MM.1S (cell line): ENCODE data around the gene SNRNP70.
"Not testable (repeated sequence)": the region's sequence is repeated elsewhere in the genome, so short reads cannot be mapped to it uniquely, and the experiment has no call there.

ENCODE experiments used
- DNase-seq: peaks from one replicate; pipeline ENCODE4 v3.0.0-alpha.2; 2015
- H2AFZ ChIP-seq: fragments of 300-600 bp; sonication (generic); 2 replicates; pipeline ENCODE4 v1.6.0; 2016; ENCODE audit warnings: antibody characterized with exemption, low read length
- H3F3A ChIP-seq: fragments of 300-600 bp; sonication (generic); 2 replicates; pipeline ENCODE4 v1.6.1; 2016; ENCODE audit warnings: mild to moderate bottlenecking, antibody characterized with exemption, low read length, moderate library complexity, mixed read lengths; ENCODE audit not compliant: insufficient read depth
- H3K27ac ChIP-seq: fragments of 300-600 bp; sonication (generic); 2 replicates; pipeline ENCODE4 v1.5.1; 2016; ENCODE audit warnings: mild to moderate bottlenecking, low read length
- H3K27me3 ChIP-seq: fragments of 300-600 bp; sonication (generic); replicated peaks from 2 replicates; pipeline ENCODE4 v1.6.0; 2016; ENCODE audit warnings: low read length; ENCODE audit not compliant: insufficient read depth
- H3K36me3 ChIP-seq: fragments of 300-600 bp; sonication (generic); replicated peaks from 2 replicates; pipeline ENCODE4 v1.6.1; 2016; ENCODE audit warnings: mild to moderate bottlenecking, low read length, mixed read lengths; ENCODE audit not compliant: insufficient read depth
- H3K4me1 ChIP-seq: fragments of 300-600 bp; sonication (generic); 2 replicates; pipeline ENCODE4 v1.6.1; 2016; ENCODE audit warnings: low read length, mixed read lengths
- H3K4me2 ChIP-seq: fragments of 300-600 bp; sonication (generic); 2 replicates; pipeline ENCODE4 v1.6.0; 2016; ENCODE audit warnings: low read depth, low read length
- H3K4me3 ChIP-seq: fragments of 300-600 bp; sonication (generic); 2 replicates; pipeline ENCODE4 v1.5.1; 2016; ENCODE audit warnings: low read length, mixed read lengths
- H3K79me2 ChIP-seq: fragments of 300-600 bp; sonication (generic); 2 replicates; pipeline ENCODE4 v1.6.1; 2016; ENCODE audit warnings: mixed run types, low read length, mixed read lengths
- H3K9ac ChIP-seq: fragments of 300-600 bp; sonication (generic); 2 replicates; pipeline ENCODE4 v1.6.1; 2016; ENCODE audit warnings: low read length, mixed read lengths
- H3K9me2 ChIP-seq: fragments of 300-600 bp; sonication (generic); replicated peaks from 2 replicates; pipeline ENCODE4 v1.6.1; 2016; ENCODE audit warnings: mild to moderate bottlenecking, low read length, mixed read lengths; ENCODE audit not compliant: insufficient read depth
- H3K9me3 ChIP-seq: fragments of 300-600 bp; sonication (generic); replicated peaks from 2 replicates; pipeline ENCODE4 v1.6.1; 2016; ENCODE audit warnings: mild to moderate bottlenecking, low read length, mixed read lengths; ENCODE audit not compliant: insufficient read depth
- H4K20me1 ChIP-seq: fragments of 300-600 bp; sonication (generic); 2 replicates; pipeline ENCODE4 v1.6.1; 2016; ENCODE audit warnings: mild to moderate bottlenecking, low read length, moderate library complexity, mixed read lengths; ENCODE audit not compliant: insufficient read depth
- CTCF ChIP-seq: fragments of 300-600 bp; sonication (generic); IDR thresholded peaks from 2 replicates; pipeline ENCODE4 v1.5.1; 2016; ENCODE audit warnings: antibody characterized with exemption, low read length, mixed read lengths
- EZH2 ChIP-seq: fragments of 300-600 bp; sonication (generic); optimal IDR thresholded peaks from 2 replicates; pipeline ENCODE3; 2017; ENCODE audit warnings: low read depth, mild to moderate bottlenecking, antibody characterized with exemption, low read length, mixed read lengths
- EZH2phosphoT487 ChIP-seq: fragments of 300-600 bp; sonication (generic); IDR thresholded peaks from 2 replicates; pipeline ENCODE4 v1.6.1; 2018; ENCODE audit warnings: antibody characterized with exemption, low read length

Gene SNRNP70

GRCh38 chr19:49042177-49042576, 43.1 kb upstream of the SNRNP70 start:
- no peaks in the 10 kb centered on the region for H3F3A ChIP-seq
- DNase-seq: no peak
- no peaks in the 10 kb centered on the region for H3K4me1 ChIP-seq
- no peaks in the 10 kb centered on the region for H3K36me3 ChIP-seq
- H3K9me3 ChIP-seq: no peaks in the 10 kb centered on the region
- H3K79me2 ChIP-seq: no peaks in the 10 kb centered on the region
- H4K20me1 ChIP-seq: no peaks in the 10 kb centered on the region
- no peak overlapping the region for H3K9ac ChIP-seq
- no peak for TF ChIP-seq EZH2phosphoT487
- no peak for TF ChIP-seq CTCF
- TF ChIP-seq EZH2: no peak
- H3K4me3 ChIP-seq: no peak overlapping the region
- no peaks in the 10 kb centered on the region for H3K9me2 ChIP-seq
- no peak overlapping the region for H2AFZ ChIP-seq
- no peak overlapping the region for H3K27ac ChIP-seq
- no peak overlapping the region for H3K4me2 ChIP-seq
- peaks cover 28% of the 10 kb centered on the region for H3K27me3 ChIP-seq

- not testable (repeated sequence) for H3K9me2 ChIP-seq, H2AFZ ChIP-seq, H3K36me3 ChIP-seq, H3K27ac ChIP-seq, H3K9ac ChIP-seq, DNase-seq, H3K79me2 ChIP-seq, H3K4me3 ChIP-seq, H3K4me2 ChIP-seq, H3K9me3 ChIP-seq, H3F3A ChIP-seq, H4K20me1 ChIP-seq, H3K4me1 ChIP-seq
- peaks cover 28% of the 10 kb centered on the region for H3K27me3 ChIP-seq
Observed at GRCh38 chr19:49042666-49043065, 42.6 kb upstream of the SNRNP70 start.

GRCh38 chr19:49043548-49043947, 41.7 kb upstream of the SNRNP70 start, which contains the start of gene CGB5:
Gene CGB5, plus strand, starts transcription at chr19:49043848. Its CDS starts 362 bp downstream, at chr19:49044210.
- H3K4me1 ChIP-seq, H3K9me2 ChIP-seq, H2AFZ ChIP-seq, H3K36me3 ChIP-seq, H3F3A ChIP-seq, H3K27ac ChIP-seq, H3K9ac ChIP-seq, H3K79me2 ChIP-seq, H3K4me2 ChIP-seq, DNase-seq, H4K20me1 ChIP-seq, H3K9me3 ChIP-seq, H3K4me3 ChIP-seq: not testable (repeated sequence)
- peaks cover 27% of the 10 kb centered on the region for H3K27me3 ChIP-seq

- H3K4me3 ChIP-seq, H2AFZ ChIP-seq, H3K36me3 ChIP-seq, H3K9ac ChIP-seq, H3K4me2 ChIP-seq, H3F3A ChIP-seq, H3K4me1 ChIP-seq, H3K9me3 ChIP-seq, H3K79me2 ChIP-seq, H3K27ac ChIP-seq, H3K9me2 ChIP-seq, DNase-seq, H4K20me1 ChIP-seq: not testable (repeated sequence)
- peaks cover 25% of the 10 kb centered on the region for H3K27me3 ChIP-seq
Observed at GRCh38 chr19:49049011-49049410, 36.2 kb upstream of the SNRNP70 start, which contains the start of gene CGB8. Gene CGB8, minus strand, starts transcription at chr19:49049111. Its CDS starts 372 bp downstream, at chr19:49048739.

- H3F3A ChIP-seq, H3K9me3 ChIP-seq, H2AFZ ChIP-seq, H4K20me1 ChIP-seq, H3K36me3 ChIP-seq, H3K9ac ChIP-seq, DNase-seq, H3K4me2 ChIP-seq, H3K9me2 ChIP-seq, H3K79me2 ChIP-seq, H3K4me3 ChIP-seq, H3K4me1 ChIP-seq, H3K27ac ChIP-seq: not testable (repeated sequence)
- peaks cover 25% of the 10 kb centered on the region for H3K27me3 ChIP-seq
Observed at GRCh38 chr19:49049834-49050233, 35.4 kb upstream of the SNRNP70 start.

- not testable (repeated sequence) for H3K79me2 ChIP-seq, H3K9me3 ChIP-seq, H3K4me3 ChIP-seq, H3K9ac ChIP-seq, H3K27ac ChIP-seq, H4K20me1 ChIP-seq, H3K4me1 ChIP-seq, H3K36me3 ChIP-seq, H3K9me2 ChIP-seq, H3K4me2 ChIP-seq, DNase-seq, H3F3A ChIP-seq, H2AFZ ChIP-seq
- peaks cover 32% of the 10 kb centered on the region for H3K27me3 ChIP-seq
Observed at GRCh38 chr19:49050376-49051033, 34.7 kb upstream of the SNRNP70 start.
